Uterus (tissue), 2 donors: ENCODE results near the gene SF3B2.

ENCODE experiments used
- POLR2A ChIP-seq, 2 donors: fragments of 450-650 bp; IDR thresholded peaks; one replicate each; pipeline ENCODE4 v1.6.1; 2016; ENCODE audit warnings: antibody characterized with exemption in 2 of 2, mild to moderate bottlenecking in 1 of 2, moderate library complexity in 1 of 2
- TF ChIP-seq, protein P1 (sequence below), 4 experiments: fragments of 200-600 bp in 2 of 4; fragments of 450-650 bp in 2 of 4; sonication (generic) in 2 of 4; IDR thresholded peaks; one replicate each; pipeline ENCODE4 v1.5.1; 2016 to 2019; ENCODE audit warnings: antibody characterized with exemption in 4 of 4, mild to moderate bottlenecking in 2 of 4, moderate library complexity in 1 of 4

DNA sequence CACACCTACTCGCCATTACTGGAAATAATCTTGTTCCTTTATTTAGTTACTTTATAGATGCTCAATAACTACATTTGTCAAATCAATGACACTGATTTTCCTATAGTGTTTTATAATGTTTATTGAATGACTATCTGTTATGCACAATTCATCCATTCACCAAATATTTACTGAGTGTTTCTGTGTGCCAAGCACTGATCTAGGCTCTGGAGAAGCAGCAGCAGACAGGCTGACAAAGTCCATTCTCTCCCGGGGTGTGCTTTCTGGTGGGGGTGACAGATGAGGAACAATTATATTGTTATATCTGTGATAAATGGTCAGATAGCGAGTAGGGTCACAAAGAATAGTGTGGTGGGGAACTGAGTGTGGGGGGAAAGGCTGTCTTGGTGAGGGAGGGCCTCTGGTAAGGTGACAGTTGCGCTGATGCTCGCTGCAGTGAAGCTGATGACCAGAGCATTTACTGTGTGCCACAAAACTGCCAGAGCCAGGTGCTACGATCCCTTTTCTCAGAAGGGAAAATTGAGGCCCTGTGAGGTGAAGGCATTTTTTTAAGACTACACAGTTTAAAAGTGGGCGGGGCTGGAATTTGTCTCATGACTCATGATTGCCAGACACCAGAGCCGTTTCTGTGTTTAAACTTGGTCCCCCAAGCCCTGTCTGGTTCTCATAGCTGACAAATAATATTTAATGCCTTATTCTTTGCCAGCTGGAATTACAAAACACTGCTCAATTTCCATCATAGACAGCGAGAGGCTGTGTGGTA lies 28.1 kb downstream of the SF3B2 start:
- TF ChIP-seq, protein P1, sequence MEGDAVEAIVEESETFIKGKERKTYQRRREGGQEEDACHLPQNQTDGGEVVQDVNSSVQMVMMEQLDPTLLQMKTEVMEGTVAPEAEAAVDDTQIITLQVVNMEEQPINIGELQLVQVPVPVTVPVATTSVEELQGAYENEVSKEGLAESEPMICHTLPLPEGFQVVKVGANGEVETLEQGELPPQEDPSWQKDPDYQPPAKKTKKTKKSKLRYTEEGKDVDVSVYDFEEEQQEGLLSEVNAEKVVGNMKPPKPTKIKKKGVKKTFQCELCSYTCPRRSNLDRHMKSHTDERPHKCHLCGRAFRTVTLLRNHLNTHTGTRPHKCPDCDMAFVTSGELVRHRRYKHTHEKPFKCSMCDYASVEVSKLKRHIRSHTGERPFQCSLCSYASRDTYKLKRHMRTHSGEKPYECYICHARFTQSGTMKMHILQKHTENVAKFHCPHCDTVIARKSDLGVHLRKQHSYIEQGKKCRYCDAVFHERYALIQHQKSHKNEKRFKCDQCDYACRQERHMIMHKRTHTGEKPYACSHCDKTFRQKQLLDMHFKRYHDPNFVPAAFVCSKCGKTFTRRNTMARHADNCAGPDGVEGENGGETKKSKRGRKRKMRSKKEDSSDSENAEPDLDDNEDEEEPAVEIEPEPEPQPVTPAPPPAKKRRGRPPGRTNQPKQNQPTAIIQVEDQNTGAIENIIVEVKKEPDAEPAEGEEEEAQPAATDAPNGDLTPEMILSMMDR (IDR thresholded peaks at IDR 0.05) = no peak
- TF ChIP-seq POLR2A (IDR thresholded peaks at IDR 0.05) = no peak
